Loucy (cell line): ENCODE measurements around the gene ADGRF4.

Experiments
- H2AFZ ChIP-seq: fragments of 200-600 bp; sonication (generic); 2 replicates; pipeline ENCODE4 v1.6.0; 2016; ENCODE audit warnings: antibody characterized with exemption, mild to moderate bottlenecking, low read length, moderate library complexity
- H3F3A ChIP-seq: fragments of 200-600 bp; 2 replicates; pipeline ENCODE4 v1.6.0; 2016; ENCODE audit warnings: antibody characterized with exemption, low read depth, mild to moderate bottlenecking
- H3K27me3 ChIP-seq: fragments of 200-600 bp; sonication (generic); 2 replicates; pipeline ENCODE4 v1.6.1; 2014; ENCODE audit warnings: low read length, mild to moderate bottlenecking; ENCODE audit not compliant: insufficient read depth, poor library complexity, severe bottlenecking
- H3K36me3 ChIP-seq: fragments of 200-600 bp; sonication (generic); 2 replicates; pipeline ENCODE4 v1.6.1; 2016; ENCODE audit warnings: low read length; ENCODE audit not compliant: insufficient read depth
- H3K4me1 ChIP-seq: fragments of 200-600 bp; sonication (generic); 2 replicates; pipeline ENCODE4 v1.5.1; 2014; ENCODE audit warnings: low read length, mild to moderate bottlenecking; ENCODE audit not compliant: insufficient read depth, poor library complexity, severe bottlenecking
- H3K4me2 ChIP-seq: fragments of 200-600 bp; sonication (generic); 2 replicates; pipeline ENCODE4 v1.6.0; 2014; ENCODE audit warnings: antibody characterized with exemption, low read length, low read depth, mild to moderate bottlenecking; ENCODE audit not compliant: poor library complexity, severe bottlenecking
- H3K4me3 ChIP-seq: fragments of 200-600 bp; sonication (generic); 2 replicates; pipeline ENCODE4 v1.5.1; 2014; ENCODE audit warnings: low read length, mild to moderate bottlenecking, mixed read lengths; ENCODE audit not compliant: poor library complexity, severe bottlenecking
- H3K79me2 ChIP-seq: fragments of 200-600 bp; sonication (generic); 2 replicates; pipeline ENCODE4 v1.6.1; 2014; ENCODE audit warnings: low read length; ENCODE audit not compliant: insufficient read depth
- H3K9ac ChIP-seq: fragments of 200-600 bp; sonication (generic); 2 replicates; pipeline ENCODE4 v1.6.0; 2014; ENCODE audit warnings: mild to moderate bottlenecking, low read depth, low read length, moderate library complexity; ENCODE audit not compliant: poor library complexity, severe bottlenecking
- H3K9me2 ChIP-seq: fragments of 200-600 bp; sonication (generic); replicated peaks from 2 replicates; pipeline ENCODE4 v1.6.1; 2016; ENCODE audit warnings: low read depth, low read length, mixed read lengths
- H3K9me3 ChIP-seq: fragments of 200-600 bp; sonication (generic); 2 replicates; pipeline ENCODE4 v1.6.1; 2014; ENCODE audit warnings: mild to moderate bottlenecking, antibody characterized with exemption, low read length, low read depth; ENCODE audit not compliant: insufficient read depth
- H4K20me1 ChIP-seq: fragments of 200-600 bp; sonication (generic); 2 replicates; pipeline ENCODE4 v1.6.0; 2014; ENCODE audit warnings: antibody characterized with exemption, low read length, mild to moderate bottlenecking; ENCODE audit not compliant: insufficient read depth, poor library complexity, severe bottlenecking
- EZH2phosphoT487 ChIP-seq: fragments of 200-600 bp; IDR thresholded peaks from 2 replicates; pipeline ENCODE4 v1.6.1; 2018; ENCODE audit warnings: antibody characterized with exemption, mild to moderate bottlenecking, moderate library complexity, borderline replicate concordance
- TF ChIP-seq, protein P1 (sequence below): fragments of 200-600 bp; sonication (generic); conservative IDR thresholded peaks from 2 replicates; pipeline ENCODE4 v1.5.1; 2014; ENCODE audit warnings: mild to moderate bottlenecking, antibody characterized with exemption, low read length

ADGRF4 gene

DNA sequence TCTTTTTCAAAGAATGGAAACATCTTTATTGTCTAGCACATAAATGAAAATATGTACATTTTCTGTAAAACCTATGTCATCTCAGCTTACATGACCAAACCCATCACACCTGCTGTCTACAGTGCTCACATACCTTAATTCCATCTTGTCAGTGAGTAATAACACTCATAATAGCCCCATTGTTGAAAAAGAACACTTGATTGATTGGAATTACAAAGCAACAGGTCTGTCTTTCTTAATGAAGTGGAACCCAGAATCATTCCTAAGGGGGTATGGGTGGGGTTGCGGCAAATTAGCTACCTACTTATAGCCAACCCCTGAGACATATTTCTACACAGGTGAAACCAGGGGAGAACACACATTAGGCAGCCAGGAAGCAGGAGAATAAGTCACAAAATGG lies 20.2 kb downstream of the ADGRF4 start:
- Histone ChIP-seq H2AFZ (no peak overlapping the region), H3F3A (no peaks in the 10 kb centered on the region), H4K20me1 (no peaks in the 10 kb centered on the region), H3K4me2 (no peak overlapping the region), H3K4me1 (no peaks in the 10 kb centered on the region), H3K9ac (no peak overlapping the region), H3K9me3 (no peaks in the 10 kb centered on the region), H3K79me2 (no peaks in the 10 kb centered on the region), H3K36me3 (no peaks in the 10 kb centered on the region), H3K27me3 (peaks cover 92% of the 10 kb centered on the region), H3K4me3 (no peak overlapping the region), H3K9me2 (no peaks in the 10 kb centered on the region)
- TF ChIP-seq, protein P1, sequence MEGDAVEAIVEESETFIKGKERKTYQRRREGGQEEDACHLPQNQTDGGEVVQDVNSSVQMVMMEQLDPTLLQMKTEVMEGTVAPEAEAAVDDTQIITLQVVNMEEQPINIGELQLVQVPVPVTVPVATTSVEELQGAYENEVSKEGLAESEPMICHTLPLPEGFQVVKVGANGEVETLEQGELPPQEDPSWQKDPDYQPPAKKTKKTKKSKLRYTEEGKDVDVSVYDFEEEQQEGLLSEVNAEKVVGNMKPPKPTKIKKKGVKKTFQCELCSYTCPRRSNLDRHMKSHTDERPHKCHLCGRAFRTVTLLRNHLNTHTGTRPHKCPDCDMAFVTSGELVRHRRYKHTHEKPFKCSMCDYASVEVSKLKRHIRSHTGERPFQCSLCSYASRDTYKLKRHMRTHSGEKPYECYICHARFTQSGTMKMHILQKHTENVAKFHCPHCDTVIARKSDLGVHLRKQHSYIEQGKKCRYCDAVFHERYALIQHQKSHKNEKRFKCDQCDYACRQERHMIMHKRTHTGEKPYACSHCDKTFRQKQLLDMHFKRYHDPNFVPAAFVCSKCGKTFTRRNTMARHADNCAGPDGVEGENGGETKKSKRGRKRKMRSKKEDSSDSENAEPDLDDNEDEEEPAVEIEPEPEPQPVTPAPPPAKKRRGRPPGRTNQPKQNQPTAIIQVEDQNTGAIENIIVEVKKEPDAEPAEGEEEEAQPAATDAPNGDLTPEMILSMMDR: no peak
- TF ChIP-seq EZH2phosphoT487: no peak

DNA sequence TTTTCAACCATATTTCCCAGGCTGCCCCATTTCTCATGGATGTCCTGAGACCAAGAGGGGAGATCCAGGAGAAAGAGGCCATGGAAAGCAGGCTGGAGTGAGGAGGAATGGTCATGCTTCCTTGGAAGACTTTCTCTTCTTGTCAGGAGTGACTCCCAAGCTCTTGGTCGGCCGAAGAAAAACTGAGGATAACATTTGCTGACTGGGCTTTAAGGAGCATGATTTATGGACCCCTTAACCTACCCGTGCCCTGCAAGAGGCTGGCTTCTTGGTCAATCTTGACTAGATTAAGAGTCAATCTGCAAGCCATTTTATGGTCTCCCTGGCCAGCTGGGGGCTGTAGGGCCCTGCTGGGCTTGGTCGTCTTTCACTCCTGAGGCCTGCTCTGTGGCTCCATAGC lies 22.8 kb downstream of the ADGRF4 start:
- H3K9me2 ChIP-seq: no peaks in the 10 kb centered on the region
- no peaks in the 10 kb centered on the region for H3K79me2 ChIP-seq
- H3K36me3 ChIP-seq: no peaks in the 10 kb centered on the region
- H3K9me3 ChIP-seq: no peaks in the 10 kb centered on the region
- no peaks in the 10 kb centered on the region for H3F3A ChIP-seq
- H3K4me2 ChIP-seq: no peak overlapping the region
- no peak overlapping the region for H3K4me3 ChIP-seq
- TF ChIP-seq, protein P1: no peak
- no peak for TF ChIP-seq EZH2phosphoT487
- peaks cover 92% of the 10 kb centered on the region for H3K27me3 ChIP-seq
- no peak overlapping the region for H3K9ac ChIP-seq
- H2AFZ ChIP-seq: no peak overlapping the region
- H4K20me1 ChIP-seq: no peaks in the 10 kb centered on the region
- no peaks in the 10 kb centered on the region for H3K4me1 ChIP-seq

DNA sequence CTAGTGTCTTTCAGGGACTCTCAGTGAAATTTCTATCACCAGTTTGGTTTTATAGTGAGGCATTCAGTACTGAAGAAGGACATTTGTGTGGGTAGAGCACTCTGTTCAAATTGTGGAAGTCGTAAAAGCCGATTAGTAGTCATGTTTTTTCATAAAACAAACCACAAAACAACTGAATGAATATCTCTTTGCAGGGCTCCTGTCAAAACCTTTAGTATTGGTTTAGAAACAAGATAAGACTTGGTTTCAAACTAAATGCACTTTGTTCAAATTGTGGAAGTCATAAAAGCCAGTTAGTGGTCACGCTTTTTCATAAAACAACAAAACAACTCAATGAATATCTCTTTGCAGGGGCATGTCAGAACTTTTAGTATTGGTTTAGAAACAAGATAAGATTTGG lies 23.8 kb downstream of the ADGRF4 start:
- Histone ChIP-seq H3K9ac (no peak overlapping the region), H3K36me3 (no peaks in the 10 kb centered on the region), H3F3A (no peaks in the 10 kb centered on the region), H3K4me3 (no peak overlapping the region), H3K9me3 (no peaks in the 10 kb centered on the region), H3K27me3 (peaks cover 92% of the 10 kb centered on the region), H4K20me1 (no peaks in the 10 kb centered on the region), H3K79me2 (no peaks in the 10 kb centered on the region), H2AFZ (no peak overlapping the region), H3K4me2 (no peak overlapping the region), H3K4me1 (no peaks in the 10 kb centered on the region), H3K9me2 (no peaks in the 10 kb centered on the region)
- TF ChIP-seq, protein P1: no peak
- TF ChIP-seq EZH2phosphoT487: peak; percentile 82
